KMS-11 (cell line): ENCODE data around the gene EEF1AKMT3.

ENCODE experiments used
- H2AFZ ChIP-seq: fragments of 200-600 bp; sonication (generic); 2 replicates; pipeline ENCODE4 v1.6.1; 2016; ENCODE audit warnings: antibody characterized with exemption, mixed run types, low read depth
- H3K27ac ChIP-seq: fragments of 200-600 bp; sonication (generic); 2 replicates; pipeline ENCODE4 v1.6.1; 2016; ENCODE audit warnings: mild to moderate bottlenecking, mixed run types
- H3K27me3 ChIP-seq: fragments of 200-600 bp; sonication (generic); 2 replicates; pipeline ENCODE4 v1.6.1; 2017; ENCODE audit warnings: mild to moderate bottlenecking, low read depth, mixed run types, moderate library complexity; ENCODE audit not compliant: insufficient read depth
- H3K36me3 ChIP-seq: fragments of 200-600 bp; sonication (generic); 2 replicates; pipeline ENCODE4 v1.6.1; 2017; ENCODE audit warnings: mild to moderate bottlenecking, mixed run types; ENCODE audit not compliant: insufficient read depth
- H3K4me1 ChIP-seq: fragments of 200-600 bp; sonication (generic); 2 replicates; pipeline ENCODE4 v1.6.1; 2016; ENCODE audit warnings: mild to moderate bottlenecking, low read depth, mixed run types; ENCODE audit not compliant: poor library complexity, severe bottlenecking
- H3K4me2 ChIP-seq: fragments of 200-600 bp; sonication (generic); 2 replicates; pipeline ENCODE4 v1.7.0; 2016; ENCODE audit warnings: mild to moderate bottlenecking, mixed run types
- H3K4me3 ChIP-seq: fragments of 200-600 bp; sonication (generic); IDR thresholded peaks from 2 replicates; pipeline ENCODE4 v1.6.1; 2017; ENCODE audit warnings: low read depth, low read length, mixed read lengths; ENCODE audit not compliant: insufficient read depth
- H3K79me2 ChIP-seq: fragments of 200-600 bp; sonication (generic); 2 replicates; pipeline ENCODE4 v1.6.1; 2016; ENCODE audit warnings: low read depth, mixed run types; ENCODE audit not compliant: insufficient read depth
- H3K9ac ChIP-seq: fragments of 200-600 bp; sonication (generic); 2 replicates; pipeline ENCODE4 v1.6.1; 2016; ENCODE audit warnings: mild to moderate bottlenecking, mixed run types
- H4K20me1 ChIP-seq: fragments of 200-600 bp; sonication (generic); 2 replicates; pipeline ENCODE4 v1.6.1; 2016; ENCODE audit warnings: mild to moderate bottlenecking, mixed run types; ENCODE audit not compliant: insufficient read depth
- CTCF ChIP-seq: fragments of 200-600 bp; sonication (generic); conservative IDR thresholded peaks from 2 replicates; pipeline ENCODE4 v1.6.1; 2017; ENCODE audit warnings: low read depth, mild to moderate bottlenecking, antibody characterized with exemption, low read length, moderate library complexity, mixed read lengths

Gene EEF1AKMT3

GRCh38 chr12:57772429-57773322 is at the start of gene EEF1AKMT3:
Gene EEF1AKMT3, plus strand, starts transcription at chr12:57772614. Its CDS starts 111 bp downstream, at chr12:57772725.
- Histone ChIP-seq H4K20me1 (no peaks in the 10 kb centered on the region), H3K27me3 (no peaks in the 10 kb centered on the region), H2AFZ (peak within 1 kb of the TSS; percentile 95), H3K27ac (peak within 1 kb of the TSS; percentile 93), H3K4me2 (peak within 1 kb of the TSS; percentile 97), H3K79me2 (peaks cover 16% of the 10 kb centered on the region; the same call in 1 of the 2 replicates), H3K4me3 (peak within 1 kb of the TSS; percentile 94), H3K4me1 (peaks cover 22% of the 10 kb centered on the region), H3K36me3 (no peaks in the 10 kb centered on the region; the same call in 1 of the 2 replicates), H3K9ac (peak within 1 kb of the TSS; percentile 98)
- 0 out of 2 replicates have a peak, but pooled peaks have one; percentile 14 for TF ChIP-seq CTCF

GRCh38 chr12:57722716-57723629 is 49.4 kb upstream of the EEF1AKMT3 start:
- H3K27ac ChIP-seq = no peak overlapping the region
- no peak overlapping the region for H3K9ac ChIP-seq
- no peak overlapping the region for H3K4me2 ChIP-seq
- no peaks in the 10 kb centered on the region for H3K27me3 ChIP-seq
- peaks cover 8% of the 10 kb centered on the region; the same call in 1 of the 2 replicates for H3K36me3 ChIP-seq
- H4K20me1 ChIP-seq = no peaks in the 10 kb centered on the region
- no peaks in the 10 kb centered on the region for H3K79me2 ChIP-seq
- no peak overlapping the region for H2AFZ ChIP-seq
- H3K4me3 ChIP-seq = no peak overlapping the region
- H3K4me1 ChIP-seq = no peaks in the 10 kb centered on the region
- no peak for TF ChIP-seq CTCF

- Histone ChIP-seq H3K9ac (no peak overlapping the region), H3K4me2 (no peak overlapping the region), H3K27me3 (no peaks in the 10 kb centered on the region; the same call in 1 of the 2 replicates), H3K79me2 (no peaks in the 10 kb centered on the region), H4K20me1 (no peaks in the 10 kb centered on the region), H3K36me3 (peaks cover 5% of the 10 kb centered on the region; the same call in 1 of the 2 replicates), H3K4me1 (no peaks in the 10 kb centered on the region), H3K4me3 (no peak overlapping the region), H2AFZ (no peak overlapping the region), H3K27ac (no peak overlapping the region)
- TF ChIP-seq CTCF = no peak
Measured at GRCh38 chr12:57723630-57723962, 48.8 kb upstream of the EEF1AKMT3 start.

- Histone ChIP-seq H3K4me1 (no peaks in the 10 kb centered on the region), H3K4me2 (no peak overlapping the region), H4K20me1 (no peaks in the 10 kb centered on the region), H3K9ac (no peak overlapping the region), H3K4me3 (no peak overlapping the region), H2AFZ (no peak overlapping the region), H3K79me2 (no peaks in the 10 kb centered on the region), H3K27ac (no peak overlapping the region), H3K36me3 (no peaks in the 10 kb centered on the region; the same call in 1 of the 2 replicates), H3K27me3 (no peaks in the 10 kb centered on the region; the same call in 1 of the 2 replicates)
- TF ChIP-seq CTCF = no peak
Measured at GRCh38 chr12:57724003-57724935, 48.1 kb upstream of the EEF1AKMT3 start.
